ENCODE measurements around the gene PTPN20. TPM values are rescaled to one million over a fixed set of nuclear protein-coding genes. Genes with fewer than 3 reads are reported as not detected.

The PTPN20 gene
- total RNA-seq, 1 experiment from 2014 or later = not detected

- H2AFZ ChIP-seq (ENCODE audit: low read length) = no peak overlapping the region
- H2AK5ac ChIP-seq (ENCODE audit: insufficient read length, low read length) = no peak overlapping the region
- no peak overlapping the region for H3K9ac ChIP-seq (ENCODE audit: extremely low read depth, insufficient read length, low read length)
- H3K9me3 Mint-ChIP-seq = no peaks in the 10 kb centered on the region
- no peak overlapping the region for H3K27ac Mint-ChIP-seq
- H3K36me3 Mint-ChIP-seq (ENCODE audit: insufficient read depth in 1 of 3, low read depth in 3 of 3) = no peaks in the 10 kb centered on the region
- no peak overlapping the region for H2BK20ac ChIP-seq (ENCODE audit: low read depth, low read length, poor library complexity, severe bottlenecking)
- TF ChIP-seq CTCF (conservative IDR thresholded peaks at IDR 0.05) = no peak
- no CpG with 5 or more reads among the region's 4 CpGs for WGBS (ENCODE audit: extremely low coverage, insufficient read length, low lambda C conversion rate)
- no peaks in the 10 kb centered on the region for H3K23me2 ChIP-seq (ENCODE audit: insufficient read length, low read depth, low read length, poor library complexity, severe bottlenecking)
- H3K79me2 ChIP-seq (ENCODE audit: insufficient read depth, low read length) = no peaks in the 10 kb centered on the region
- H2BK5ac ChIP-seq (ENCODE audit: insufficient read length, low read length) = no peak overlapping the region
- no peak overlapping the region for H3K56ac ChIP-seq (ENCODE audit: insufficient read length, low read depth, low read length)
- H3K4me3 Mint-ChIP-seq = no peak overlapping the region
- peaks cover 2% of the 10 kb centered on the region; the same call in 1 of the 2 replicates for H3K27me3 Mint-ChIP-seq (ENCODE audit: low read depth)
- no peaks in the 10 kb centered on the region for H3K27me3 ChIP-seq (ENCODE audit: insufficient read depth, low read length)
- H3K14ac ChIP-seq (ENCODE audit: insufficient read depth, low read length) = no peak overlapping the region
- H3K4me2 ChIP-seq (ENCODE audit: insufficient read depth, insufficient read length, low read length) = no peak overlapping the region
- H3K79me1 ChIP-seq (ENCODE audit: insufficient read depth, low read depth, low read length, poor library complexity, severe bottlenecking) = no peaks in the 10 kb centered on the region
- no peak overlapping the region for H2BK15ac ChIP-seq (ENCODE audit: low read depth, low read length)
- DNase-seq = no peak
- H4K20me1 ChIP-seq (ENCODE audit: control insufficient read depth, insufficient read depth, insufficient read length) = no peaks in the 10 kb centered on the region
- H2BK120ac ChIP-seq (ENCODE audit: low read depth, low read length, poor library complexity, severe bottlenecking) = no peak overlapping the region
- no peak overlapping the region for H4K5ac ChIP-seq (ENCODE audit: insufficient read length, low read depth, low read length)
- H3T11ph ChIP-seq (ENCODE audit: low read length) = no peak overlapping the region
- H4K8ac ChIP-seq (replicated peaks; ENCODE audit: insufficient read length, low read depth, low read length) = no peak overlapping the region
- H3K4me1 Mint-ChIP-seq = peaks cover 8% of the 10 kb centered on the region in 2 experiments; a peak in 3 of 4 replicates
- H3K9me3 ChIP-seq (ENCODE audit: control insufficient read depth, low read depth, low read length) = no peaks in the 10 kb centered on the region
- H3K27ac ChIP-seq (ENCODE audit: insufficient read length, low read depth, low read length) = no peak overlapping the region
- H3K18ac ChIP-seq (ENCODE audit: insufficient read length, low read depth, low read length) = no peak overlapping the region
- H3K4me1 ChIP-seq (ENCODE audit: insufficient read depth, low read length) = no peaks in the 10 kb centered on the region
- H3K23ac ChIP-seq (ENCODE audit: insufficient read length, low read depth, low read length) = no peak overlapping the region
- H2BK12ac ChIP-seq (ENCODE audit: insufficient read length, low read depth, low read length) = no peak overlapping the region
- no peak overlapping the region for H3K4ac ChIP-seq (ENCODE audit: low read depth, low read length)
- no peak overlapping the region for H4K91ac ChIP-seq (ENCODE audit: insufficient read length, low read depth, low read length)
These were observed 129.5 kb downstream of the PTPN20 start for GRCh38 chr10:47040681-47041080.

Data from H9 (cell line).